ENCODE results near the gene SPAG16. TPM values are rescaled to one million over a fixed set of nuclear protein-coding genes. Genes with fewer than 3 reads are reported as not detected.

Gene SPAG16
- total RNA-seq, 1 experiment from 2014 or later, result 27.3 TPM

DNA sequence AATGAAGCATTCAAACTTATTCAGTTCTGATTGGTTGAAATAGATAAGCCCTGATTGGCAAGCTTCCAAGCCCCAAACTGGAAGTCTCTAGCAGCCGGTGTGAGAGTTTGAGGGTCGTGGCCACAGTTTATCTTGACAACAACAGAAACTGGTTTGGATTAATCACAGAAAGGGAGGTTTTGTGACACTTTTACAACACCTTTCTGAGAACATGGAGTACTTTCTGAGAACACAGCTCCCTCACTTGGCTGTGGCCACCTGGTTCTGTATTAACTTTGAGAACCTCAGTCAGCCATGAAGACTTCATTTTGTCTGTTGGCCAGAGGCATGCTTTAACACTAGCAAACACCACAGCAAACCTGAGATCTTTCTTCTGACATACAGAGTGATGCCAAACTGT, 845.9 kb downstream of the SPAG16 start:
- no peak for DNase-seq (ENCODE audit: extremely low read depth, low read depth)

DNA sequence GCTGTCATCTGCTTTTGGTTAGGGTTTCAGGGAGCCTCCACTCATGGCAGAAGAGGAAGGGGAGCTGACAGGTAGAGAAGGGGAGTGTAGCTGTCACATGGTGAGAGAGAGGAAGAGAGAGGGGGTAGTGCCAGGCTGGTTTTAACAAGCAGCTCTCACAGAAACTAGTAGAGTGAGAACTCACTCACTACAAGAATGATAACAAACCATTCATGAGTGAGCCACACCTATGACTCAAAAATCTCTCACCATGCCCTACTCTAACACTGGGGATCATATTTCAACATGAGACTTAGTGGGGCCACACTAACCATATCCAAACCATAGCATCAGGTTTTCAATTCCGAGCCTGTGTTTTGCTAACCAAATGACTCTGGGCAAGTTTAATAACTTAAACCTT, 851.7 kb downstream of the SPAG16 start:
- DNase-seq (ENCODE audit: extremely low read depth, low read depth), result no peak

DNA sequence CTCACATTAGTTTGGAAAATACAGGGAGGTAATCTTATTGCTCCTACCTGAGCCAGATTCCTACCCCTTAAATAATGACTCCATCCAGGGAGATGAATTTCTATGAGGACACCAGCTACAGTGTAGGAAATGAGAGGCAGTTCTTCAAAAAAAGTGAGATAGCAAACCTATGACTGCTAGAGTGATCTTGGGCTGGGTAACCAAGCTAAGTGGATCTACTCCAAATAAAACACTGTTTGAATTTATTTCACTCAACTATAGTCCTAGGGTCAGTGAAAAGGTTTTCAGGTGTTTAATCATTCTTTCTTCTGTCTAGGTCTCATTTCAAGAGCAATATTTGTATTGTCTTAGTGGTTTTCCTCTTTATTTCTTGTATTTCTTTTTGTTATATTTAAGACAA, 854.5 kb downstream of the SPAG16 start:
- DNase-seq (ENCODE audit: extremely low read depth, low read depth), result no peak

DNA sequence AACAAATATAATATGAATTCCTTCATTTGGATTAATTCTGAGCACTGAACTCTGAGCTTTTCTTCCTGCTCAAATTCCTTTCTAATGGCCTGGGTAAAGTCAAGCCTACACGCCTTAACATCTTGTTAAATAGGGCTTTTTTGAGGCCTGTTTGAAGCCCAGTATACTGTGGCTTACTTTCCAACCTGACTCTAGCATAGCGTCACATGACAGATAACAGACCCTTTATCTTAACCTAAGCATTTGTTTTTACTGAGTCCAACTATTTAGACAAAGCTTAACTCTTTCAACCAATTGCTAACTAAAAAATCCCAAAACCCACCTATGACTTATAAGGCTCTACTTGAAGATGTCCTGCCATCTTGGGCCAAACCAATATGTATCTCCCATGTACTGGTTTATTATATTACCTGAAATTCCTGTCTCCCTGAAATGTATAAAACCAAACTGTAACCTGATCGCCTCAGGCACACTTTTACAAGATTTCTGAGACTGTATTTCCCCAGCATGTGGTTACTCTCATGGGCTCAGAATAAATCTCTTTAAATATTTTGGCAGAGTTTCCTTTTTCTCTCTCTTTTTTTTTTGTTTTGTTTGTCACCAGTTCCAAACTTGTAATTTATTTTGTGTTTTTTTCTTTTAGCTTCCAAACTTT, 855.5 kb downstream of the SPAG16 start:
- no peak for DNase-seq (ENCODE audit: extremely low read depth, low read depth)

DNA sequence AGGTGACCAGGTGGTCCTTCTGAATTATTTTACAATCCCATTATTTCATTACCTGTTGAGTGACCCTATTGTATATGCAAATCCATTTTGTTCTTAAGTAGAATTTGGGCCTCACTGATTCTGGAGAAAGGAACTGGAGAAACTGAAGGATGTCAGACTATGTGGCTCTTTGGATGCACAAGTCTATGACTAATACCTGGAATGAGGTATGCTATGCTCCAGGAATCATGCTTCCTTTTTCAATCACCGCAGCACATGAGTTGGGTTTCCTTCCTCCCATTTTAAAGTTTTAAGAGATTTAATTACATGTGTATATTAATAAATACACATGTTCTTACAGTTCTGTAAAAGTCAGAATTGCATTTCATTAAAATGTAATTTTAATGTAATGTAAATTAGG, 872.7 kb downstream of the SPAG16 start:
- no peak for DNase-seq (ENCODE audit: extremely low read depth, low read depth)

DNA sequence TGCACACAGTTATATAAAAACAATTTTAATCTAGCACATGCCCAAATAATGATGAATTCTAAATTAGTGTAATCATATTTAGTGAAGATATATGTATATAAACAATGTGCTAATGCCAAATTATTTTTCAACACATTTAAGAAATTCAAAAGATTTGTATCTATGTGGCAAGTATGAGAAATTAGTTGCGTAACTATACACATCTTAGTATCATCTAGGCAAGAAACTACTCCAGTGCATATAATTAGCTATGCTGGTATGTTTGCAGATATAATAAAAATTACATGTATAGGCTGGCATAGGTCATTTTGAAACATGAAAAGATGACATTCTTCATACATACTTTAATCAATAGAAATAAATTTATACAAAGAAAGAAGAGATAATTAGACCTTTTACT, 874.6 kb downstream of the SPAG16 start:
- no peak for DNase-seq (ENCODE audit: extremely low read depth, low read depth)

DNA sequence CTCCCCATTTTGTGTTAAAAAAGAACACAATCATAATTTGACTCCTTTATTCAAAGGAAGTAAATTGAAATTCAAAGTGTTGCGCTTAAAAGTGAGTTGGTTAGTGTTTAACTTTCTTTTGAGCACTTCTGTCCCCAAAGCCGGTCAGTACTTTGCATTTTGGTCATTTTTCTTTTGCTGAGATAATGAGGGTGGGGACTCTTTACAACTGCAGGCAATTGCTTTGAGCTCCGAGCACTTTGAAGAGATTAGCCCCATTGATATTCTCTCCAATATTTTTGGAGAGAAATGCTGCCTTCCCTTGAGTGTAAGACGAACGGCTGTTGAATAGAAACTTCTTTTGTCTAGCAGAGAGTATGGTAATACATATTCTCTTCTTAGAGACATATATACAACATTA, 885.0 kb downstream of the SPAG16 start:
- DNase-seq (ENCODE audit: extremely low read depth, low read depth), result no peak

DNA sequence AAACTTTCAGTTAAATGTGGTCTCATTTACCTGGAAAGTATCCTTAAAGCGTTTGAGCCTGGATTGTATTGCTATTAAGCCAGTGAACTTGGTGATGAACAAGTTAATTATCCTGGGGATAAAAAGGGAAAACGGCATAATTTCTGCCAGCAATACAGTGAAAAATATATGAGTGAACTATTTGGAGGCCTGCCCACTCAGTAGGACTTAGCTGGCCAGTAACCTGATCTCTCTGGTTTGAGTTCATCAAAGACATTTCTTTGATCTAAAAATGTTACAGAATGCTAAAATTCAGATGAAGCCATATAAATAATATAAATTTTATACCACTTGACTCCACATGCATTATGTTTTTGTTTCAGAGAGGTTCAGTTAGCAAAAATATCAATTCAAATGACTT, 885.5 kb downstream of the SPAG16 start:
- no peak for DNase-seq (ENCODE audit: extremely low read depth, low read depth)

DNA sequence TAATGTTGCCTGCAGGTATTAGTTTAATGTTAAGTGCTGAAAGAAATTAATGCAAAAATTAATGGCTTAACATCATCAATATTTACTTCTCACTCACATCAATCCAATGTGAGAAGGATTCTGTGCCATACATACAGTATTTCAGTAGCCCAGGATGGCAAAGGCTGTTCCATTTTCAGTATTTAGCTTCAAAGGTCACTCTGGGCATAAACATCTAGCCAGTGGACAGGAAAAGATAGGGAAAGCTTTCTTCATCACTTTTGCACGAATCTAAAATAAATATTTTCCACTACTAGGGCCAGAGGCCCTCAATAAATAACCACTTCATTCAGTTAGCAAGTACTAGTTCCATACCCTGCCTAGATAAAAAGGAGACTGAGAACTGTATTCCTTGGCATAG, 890.3 kb downstream of the SPAG16 start:
- DNase-seq (ENCODE audit: extremely low read depth, low read depth), result no peak

DNA sequence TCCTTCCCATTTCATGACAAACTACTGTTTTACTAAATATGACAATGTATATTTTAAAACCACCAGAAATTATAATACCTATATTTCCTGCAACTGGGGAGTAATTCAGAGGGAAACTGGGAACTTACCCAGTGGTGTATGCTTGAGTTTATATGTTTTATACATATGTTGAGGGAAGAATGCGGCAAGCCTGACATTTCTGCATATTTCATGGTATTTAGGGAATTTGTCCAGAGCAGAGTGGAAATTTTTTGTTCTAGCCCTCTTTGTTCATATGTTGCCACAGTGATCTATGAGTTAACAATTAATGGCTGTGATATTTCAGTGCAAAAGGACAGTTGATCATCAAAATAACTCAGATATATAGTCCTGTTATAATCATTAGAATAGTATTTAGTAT, 895.8 kb downstream of the SPAG16 start:
- no peak for DNase-seq (ENCODE audit: extremely low read depth, low read depth)

DNA sequence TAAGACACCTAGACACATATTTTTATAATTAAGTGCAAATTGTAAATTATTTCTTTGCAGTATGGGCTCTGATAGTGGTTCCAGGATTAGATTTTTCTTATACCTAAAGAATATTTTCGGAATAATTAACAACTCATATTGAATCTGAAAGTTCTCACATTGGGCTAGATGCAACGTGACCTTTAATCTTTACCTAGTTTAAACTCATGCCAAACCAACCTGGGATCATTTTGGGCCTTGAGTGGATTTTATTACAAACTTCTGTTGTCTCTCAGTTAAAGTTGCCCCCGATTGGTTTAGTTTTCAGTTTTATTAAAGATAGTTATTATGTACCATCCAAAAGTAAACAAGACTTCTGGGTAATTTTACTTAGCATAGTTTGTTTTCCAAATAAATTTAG, 896.4 kb downstream of the SPAG16 start:
- no peak for DNase-seq (ENCODE audit: extremely low read depth, low read depth)

DNA sequence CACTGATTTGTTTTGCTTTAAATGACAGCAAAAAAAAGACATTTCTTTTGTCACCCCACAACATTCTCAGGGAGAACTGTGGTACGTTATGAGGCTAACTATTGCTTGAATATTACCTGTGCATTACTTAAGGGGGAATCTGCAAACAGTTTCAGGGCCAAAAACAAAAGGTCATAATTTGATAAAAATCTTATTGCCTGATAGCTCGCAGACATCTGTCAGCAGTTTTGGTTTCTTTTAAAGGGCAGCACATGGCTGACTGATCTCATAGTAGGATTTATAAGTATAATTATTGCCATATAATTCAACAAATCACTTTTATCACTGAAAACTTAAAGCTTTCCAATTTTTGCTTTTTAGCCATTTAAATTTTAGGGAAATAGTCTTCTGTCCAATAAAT, 900.2 kb downstream of the SPAG16 start:
- DNase-seq (ENCODE audit: extremely low read depth, low read depth), result no peak

DNA sequence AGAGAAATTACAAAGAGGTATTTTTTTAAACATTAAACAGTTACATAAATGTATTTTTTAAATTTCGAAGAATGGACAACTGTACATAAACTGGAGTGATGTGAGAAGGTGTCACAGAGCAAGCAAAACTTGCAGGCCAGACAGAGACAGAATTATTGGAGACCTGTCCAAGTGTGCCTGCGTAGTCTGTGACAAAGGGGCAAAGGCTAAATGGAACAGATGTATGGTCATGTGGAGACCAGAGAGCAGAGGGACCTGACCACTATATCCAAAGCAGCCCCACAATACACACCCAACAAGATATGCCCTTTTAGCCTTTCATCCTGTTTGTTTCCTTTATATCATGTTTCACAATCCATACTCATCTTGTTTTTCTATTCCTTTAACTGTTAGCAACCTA, 901.3 kb downstream of the SPAG16 start:
- no peak for DNase-seq (ENCODE audit: extremely low read depth, low read depth)

DNA sequence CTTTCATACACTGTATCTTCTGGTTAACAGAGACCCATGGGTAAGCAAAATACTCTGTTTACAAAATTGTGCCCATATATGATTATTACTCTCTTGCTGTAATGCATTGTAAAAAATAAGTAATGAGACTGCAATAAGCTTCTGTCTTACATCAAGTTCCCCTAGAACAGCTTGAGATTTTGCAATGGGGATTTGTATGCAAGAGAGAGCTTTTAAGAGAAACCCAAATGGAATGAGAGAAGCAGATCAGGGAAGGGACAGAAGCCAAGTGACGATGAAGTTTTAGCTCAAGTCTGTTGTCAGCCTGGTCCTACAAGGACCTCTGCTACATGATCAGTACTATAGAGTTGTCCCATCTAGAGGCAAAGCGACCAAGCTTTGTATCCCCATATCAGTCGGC, 908.4 kb downstream of the SPAG16 start:
- DNase-seq (ENCODE audit: extremely low read depth, low read depth), result no peak

DNA sequence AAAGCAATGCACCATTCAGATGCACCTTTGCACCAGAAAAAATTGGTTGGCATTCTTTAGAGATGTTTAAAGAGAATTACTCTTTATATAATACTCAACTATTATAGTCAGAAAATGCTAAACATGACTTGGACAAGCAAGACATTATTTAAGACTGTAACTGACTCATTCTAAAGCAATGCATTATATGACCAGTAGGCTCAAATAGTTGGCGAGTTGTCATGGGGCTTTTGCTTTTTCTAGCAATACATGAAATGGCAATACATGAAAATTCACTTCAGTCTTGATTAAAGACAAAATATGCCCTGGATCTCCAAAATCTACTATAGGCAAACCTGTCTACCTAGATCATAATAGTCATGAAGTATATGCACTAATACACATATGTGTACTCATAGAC, 909.7 kb downstream of the SPAG16 start:
- no peak for DNase-seq (ENCODE audit: extremely low read depth, low read depth)

DNA sequence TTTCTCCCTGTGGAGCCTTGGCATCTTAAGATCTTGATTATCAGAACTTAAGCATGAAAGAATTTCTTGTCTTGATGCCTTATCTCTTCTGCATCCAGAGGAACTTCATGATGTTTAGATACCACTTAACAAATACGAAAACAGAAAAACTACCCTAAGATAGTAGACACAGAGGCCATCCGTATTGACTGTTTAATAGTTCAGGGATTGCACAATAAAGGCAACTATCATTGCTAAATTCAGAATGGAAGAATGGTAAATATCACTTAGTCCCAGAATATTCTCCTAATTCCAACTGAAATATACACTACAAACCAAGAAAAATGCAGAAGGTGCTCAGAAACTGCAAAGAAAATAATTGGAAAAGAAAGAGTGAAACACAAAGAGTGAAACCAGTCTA, 912.0 kb downstream of the SPAG16 start:
- DNase-seq (ENCODE audit: extremely low read depth, low read depth), result no peak

DNA sequence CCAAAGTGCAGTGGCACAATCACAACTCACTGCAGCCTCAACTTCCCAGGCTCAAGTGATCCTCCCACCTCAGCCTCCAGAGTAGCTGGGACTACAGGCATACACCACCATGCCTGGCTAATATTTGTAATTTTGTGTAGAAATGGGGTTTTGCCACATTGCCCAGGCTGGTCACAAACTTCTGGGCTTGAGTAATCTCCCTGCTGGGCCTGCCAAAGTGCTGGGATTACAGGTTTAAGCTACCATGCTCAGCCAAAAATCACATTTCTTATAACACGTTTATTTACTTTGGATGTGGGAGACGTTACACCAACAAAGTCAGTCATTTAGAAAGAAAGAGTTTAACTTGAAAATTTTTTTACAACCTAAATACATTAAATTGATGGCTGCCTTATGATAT, 917.6 kb downstream of the SPAG16 start:
- no peak for DNase-seq (ENCODE audit: extremely low read depth, low read depth)

DNA sequence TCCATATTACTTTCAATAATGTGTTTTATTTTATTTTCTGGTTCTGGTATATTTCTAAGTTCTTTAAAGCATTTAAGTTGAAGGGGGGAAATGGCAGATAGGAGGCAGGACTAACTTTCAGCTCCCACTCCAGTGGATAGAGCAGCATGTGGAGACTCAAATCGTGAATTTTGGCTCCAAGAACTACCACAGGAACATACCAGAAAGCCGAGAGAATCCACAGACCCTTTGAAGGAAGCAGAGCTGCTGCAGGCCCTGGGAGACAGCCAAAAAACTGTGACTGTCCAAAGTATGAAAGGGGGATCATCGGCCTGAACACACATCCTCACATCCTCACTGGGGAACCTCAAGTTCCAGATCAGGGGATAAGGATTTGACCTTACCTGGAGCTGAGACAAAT, 919.0 kb downstream of the SPAG16 start:
- no peak for DNase-seq (ENCODE audit: extremely low read depth, low read depth)

DNA sequence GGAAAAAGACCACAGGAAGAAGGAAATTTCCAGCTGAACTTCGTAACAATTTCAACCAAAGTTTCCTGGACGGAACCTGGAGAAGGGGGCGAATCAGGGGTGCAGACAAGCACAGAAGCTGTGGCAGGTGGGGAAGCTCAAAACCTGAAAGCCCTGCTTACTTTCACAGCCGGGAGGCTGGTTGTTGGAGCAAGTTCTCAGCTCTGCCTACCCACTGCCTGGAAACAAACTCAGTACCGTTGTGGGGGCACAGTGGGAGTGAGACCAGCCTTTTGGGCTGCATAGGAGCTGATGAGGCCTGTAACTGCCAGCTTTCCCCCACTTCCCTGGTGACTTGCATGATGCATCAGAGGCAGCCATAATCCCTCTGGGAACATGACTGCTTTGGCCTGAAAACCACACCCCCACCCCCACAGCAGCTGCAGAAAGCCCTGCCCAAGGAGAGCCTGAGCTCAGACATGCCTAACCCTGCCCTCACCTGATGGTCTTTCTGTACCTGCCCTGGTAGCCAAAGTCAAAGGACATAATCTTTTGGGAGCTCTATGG, 919.6 kb downstream of the SPAG16 start:
- no peak for DNase-seq (ENCODE audit: extremely low read depth, low read depth)

DNA sequence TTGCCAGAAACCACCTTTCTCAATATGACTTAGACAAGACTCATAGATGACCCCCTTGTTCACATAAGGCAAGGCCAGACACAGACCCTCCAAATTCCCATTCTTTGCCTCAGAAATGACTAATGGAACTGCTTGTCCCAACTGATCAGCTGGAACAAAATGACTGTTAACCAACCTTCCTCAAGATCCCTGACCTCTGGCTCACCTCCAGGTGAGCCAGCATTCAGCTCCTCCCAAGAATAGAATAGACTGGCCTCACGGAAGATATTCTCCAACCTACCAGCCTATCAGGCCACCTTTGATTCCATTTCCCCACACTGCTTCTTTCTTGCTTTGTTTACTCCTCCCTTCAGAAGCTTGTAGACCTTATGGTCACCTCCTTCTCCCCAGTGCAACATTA, 930.8 kb downstream of the SPAG16 start:
- no peak for DNase-seq (ENCODE audit: extremely low read depth, low read depth)

DNA sequence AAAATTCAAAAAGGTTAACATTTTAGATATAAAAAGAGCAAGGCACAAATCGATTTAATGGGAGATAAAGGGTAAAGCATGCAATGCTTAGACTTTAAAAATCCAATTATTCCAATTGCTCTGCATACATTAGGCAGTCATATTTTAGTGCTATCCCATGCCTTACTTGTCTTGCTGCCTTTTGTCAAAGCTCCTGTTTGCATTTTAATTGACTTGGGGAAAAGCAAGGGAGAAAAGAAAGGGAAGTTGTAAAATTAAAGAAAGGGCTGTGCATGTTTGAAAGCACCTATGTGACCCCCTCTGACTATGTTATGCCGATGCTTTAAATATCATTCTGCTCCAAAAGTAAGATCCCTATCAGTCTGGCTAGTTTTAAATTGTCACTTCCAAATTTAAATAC, 932.9 kb downstream of the SPAG16 start:
- DNase-seq (ENCODE audit: extremely low read depth, low read depth), result no peak

DNA sequence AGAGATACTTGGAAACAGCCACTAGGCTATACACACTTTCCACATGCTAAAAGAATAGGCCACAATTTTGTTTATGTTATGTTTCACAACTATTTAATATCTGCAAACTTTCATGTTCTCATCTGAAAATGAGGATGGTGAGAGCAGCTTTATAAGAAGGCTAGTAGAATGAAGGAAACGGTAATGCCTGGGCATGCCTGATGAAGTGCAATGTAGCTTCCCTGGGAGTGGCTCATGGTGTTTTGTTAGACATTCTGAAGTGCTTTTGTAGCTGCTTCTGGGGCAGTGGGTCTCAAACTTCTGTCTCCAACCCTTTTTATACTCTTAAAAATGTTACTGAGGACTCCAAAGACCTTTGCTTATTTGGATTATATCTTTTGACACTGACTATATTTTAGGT, 933.3 kb downstream of the SPAG16 start:
- DNase-seq (ENCODE audit: extremely low read depth, low read depth), result no peak

DNA sequence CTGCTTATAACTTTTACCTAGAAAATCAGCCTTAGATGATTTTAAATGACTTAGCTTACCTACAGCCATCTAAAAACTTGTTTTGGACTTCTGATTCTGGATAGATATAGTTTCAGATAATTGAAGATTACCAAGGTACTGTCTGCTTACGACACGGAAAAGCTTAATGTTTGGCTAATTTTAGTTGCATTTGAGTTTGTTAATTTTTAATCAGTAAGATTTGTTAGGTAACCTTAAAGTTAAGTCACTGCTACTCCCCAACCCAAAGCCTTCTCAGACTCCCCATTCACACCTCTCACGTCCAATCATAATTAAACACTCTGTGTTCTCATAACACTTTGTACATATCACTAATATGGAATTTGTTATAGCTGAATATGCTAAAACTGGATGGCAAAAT, 936.0 kb downstream of the SPAG16 start:
- no peak for DNase-seq (ENCODE audit: extremely low read depth, low read depth)

Data from NCI-H460 (cell line).